CD14-positive monocyte (primary cell): ENCODE results near the gene ZAP70. TPM values are rescaled to one million over a fixed set of nuclear protein-coding genes. Genes with fewer than 3 reads are reported as not detected.

Source experiments
- DNase-seq, 3 donors: peaks; one replicate each; pipeline ENCODE4 v3.0.0-alpha.2; 2011 to 2022
- H2AFZ ChIP-seq: 2 replicates; pipeline ENCODE4 v1.6.0; 2012; ENCODE audit warnings: mild to moderate bottlenecking, low read depth, low read length, inconsistent platforms; ENCODE audit not compliant: insufficient read depth, poor library complexity, severe bottlenecking
- H3K27ac ChIP-seq, 2 donors: 1 replicate in 1 of 2; 2 replicates in 1 of 2; pipeline ENCODE4 v1.5.1; 2012 to 2013; ENCODE audit warnings: low read length in 2 of 2, control low read depth in 1 of 2, inconsistent platforms in 1 of 2, low read depth in 1 of 2, mild to moderate bottlenecking in 1 of 2
- H3K27me3 ChIP-seq, 2 donors: one replicate each; pipeline versions ENCODE4 v1.6.0 to v1.6.1; 2011 to 2013; ENCODE audit warnings: low read length in 2 of 2; ENCODE audit not compliant: control insufficient read depth in 2 of 2, insufficient read depth in 2 of 2
- H3K36me3 ChIP-seq, 2 donors: replicated peaks in 1 of 2; 1 replicate in 1 of 2; 2 replicates in 1 of 2; pipeline versions ENCODE4 v1.5.1 to v1.6.1; 2012 to 2013; ENCODE audit warnings: low read length in 2 of 2, control low read depth in 1 of 2, inconsistent platforms in 1 of 2, mild to moderate bottlenecking in 1 of 2; ENCODE audit not compliant: insufficient read depth in 2 of 2, control insufficient read depth in 1 of 2
- H3K4me1 ChIP-seq, 2 donors: 1 replicate in 1 of 2; 2 replicates in 1 of 2; pipeline versions ENCODE4 v1.5.1 to v1.6.1; 2012 to 2013; ENCODE audit warnings: low read length in 2 of 2, control low read depth in 1 of 2, inconsistent platforms in 1 of 2, mild to moderate bottlenecking in 1 of 2, moderate library complexity in 1 of 2; ENCODE audit not compliant: insufficient read depth in 2 of 2, control insufficient read depth in 1 of 2
- H3K4me2 ChIP-seq: replicated peaks from 2 replicates; pipeline ENCODE3; 2012; ENCODE audit warnings: low read length, moderate library complexity, mild to moderate bottlenecking; ENCODE audit not compliant: poor library complexity, severe bottlenecking; ENCODE audit errors: extremely low read depth
- H3K4me3 ChIP-seq, 3 experiments: fragments of 200-600 bp in 1 of 3; sonication (generic) in 1 of 3; replicated peaks in 1 of 3; 1 replicate in 2 of 3; 2 replicates in 1 of 3; pipeline ENCODE4 v1.5.1; 2011 to 2013; ENCODE audit warnings: low read length in 3 of 3, mild to moderate bottlenecking in 3 of 3, control low read depth in 2 of 3, low read depth in 2 of 3, inconsistent platforms in 1 of 3, moderate library complexity in 1 of 3
- H3K79me2 ChIP-seq: 2 replicates; pipeline ENCODE4 v1.6.0; 2012; ENCODE audit warnings: mild to moderate bottlenecking, control low read depth, inconsistent platforms, low read length, moderate library complexity; ENCODE audit not compliant: insufficient read depth
- H3K9ac ChIP-seq: 2 replicates; pipeline ENCODE4 v1.6.0; 2017; ENCODE audit warnings: low read length, mild to moderate bottlenecking; ENCODE audit not compliant: insufficient read depth, poor library complexity, severe bottlenecking
- H3K9me3 ChIP-seq, 2 donors: replicated peaks in 1 of 2; 1 replicate in 1 of 2; 2 replicates in 1 of 2; pipeline versions ENCODE4 v1.5.1 to v1.6.1; 2012 to 2013; ENCODE audit warnings: low read length in 2 of 2, control low read depth in 1 of 2; ENCODE audit not compliant: control insufficient read depth in 1 of 2, insufficient read depth in 1 of 2
- H4K20me1 ChIP-seq: 2 replicates; pipeline ENCODE4 v1.6.0; 2012; ENCODE audit warnings: mild to moderate bottlenecking, low read length, control low read depth, moderate library complexity; ENCODE audit not compliant: insufficient read depth
- H3K27ac Mint-ChIP-seq, 7 donors: one replicate each; pipeline ENCODE4 v1.8.0; 2020; ENCODE audit warnings: mild to moderate bottlenecking in 7 of 7, mixed read lengths in 7 of 7, moderate library complexity in 6 of 7, inconsistent platforms in 2 of 7
- H3K27me3 Mint-ChIP-seq, 3 donors: one replicate each; pipeline ENCODE4 v1.8.0; 2021 to 2022; ENCODE audit warnings: low read depth in 3 of 3, mild to moderate bottlenecking in 3 of 3, mixed read lengths in 3 of 3, moderate library complexity in 3 of 3, inconsistent platforms in 1 of 3
- H3K36me3 Mint-ChIP-seq, 2 donors: one replicate each; pipeline ENCODE4 v1.8.0; 2020; ENCODE audit warnings: mixed read lengths in 2 of 2, inconsistent platforms in 1 of 2, mild to moderate bottlenecking in 1 of 2
- H3K4me1 Mint-ChIP-seq: one replicate; pipeline ENCODE4 v1.8.0; 2020; ENCODE audit warnings: mild to moderate bottlenecking, mixed read lengths
- H3K4me3 Mint-ChIP-seq, 2 donors: one replicate each; pipeline ENCODE4 v1.8.0; 2020; ENCODE audit warnings: mild to moderate bottlenecking in 2 of 2, mixed read lengths in 2 of 2, moderate library complexity in 1 of 2
- H3K9me3 Mint-ChIP-seq, 7 donors: one replicate each; pipeline ENCODE4 v1.8.0; 2020 to 2022; ENCODE audit warnings: mixed read lengths in 7 of 7, mild to moderate bottlenecking in 6 of 7, moderate library complexity in 6 of 7, inconsistent platforms in 2 of 7
- WGBS: methylation state at CpG from one replicate; pipeline ENCODE4 v1.1.5; 2013; ENCODE audit warnings: missing lambda C conversion rate; ENCODE audit not compliant: insufficient coverage; 5-methylcytosine and 5-hydroxymethylcytosine counted together
- intact Hi-C, 2 donors: fragments of 100-400 bp; cut with micrococcal nuclease; formaldehyde crosslinking; loops; one replicate each; pipeline versions ENCODE4 v1.15.0 to v1.15.1; 2023
- polyA plus RNA-seq, 3 donors: library from polyadenylated mRNA; depleted of rRNA in 1 of 3; unstranded in 2 of 3; stranded (reverse) in 1 of 3; fragments of 300-500 nt in 2 of 3; fragments of >200 nt in 1 of 3; fragmentation: Illumina TruSeq in 2 of 3; gene quantifications; 1 replicate in 2 of 3; 2 replicates in 1 of 3; pipeline ENCODE4 v1.2.3, GENCODE V29; 2012 to 2021
- TF ChIP-seq, protein P1 (sequence below): fragments of 200-600 bp; IDR thresholded peaks from one replicate; pipeline ENCODE4 v1.8.0; 2022; ENCODE audit warnings: antibody characterized with exemption, mild to moderate bottlenecking

The ZAP70 gene
- polyA plus RNA-seq, 3 donors, result 0.30 to 0.69 (median 0.38) TPM

DNA sequence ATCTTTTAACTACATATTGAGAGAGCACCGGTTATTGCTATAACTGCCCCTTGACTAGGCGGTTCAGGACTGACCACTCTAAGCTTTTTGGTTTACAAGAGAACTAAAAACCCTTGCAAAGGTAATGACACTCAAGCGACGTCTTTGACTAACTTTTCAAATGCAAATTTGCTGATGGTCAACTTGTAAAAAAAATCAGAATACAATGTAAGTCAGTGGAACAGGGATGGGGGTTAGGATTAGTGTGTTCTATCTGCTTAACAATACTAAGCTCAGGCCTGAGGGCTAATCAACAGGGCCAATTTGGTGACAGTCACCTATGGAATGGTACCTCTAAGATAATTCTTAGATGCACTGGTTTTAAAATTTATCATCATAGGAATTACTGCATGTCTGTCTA is 57.1 kb downstream of the ZAP70 start:
- intact Hi-C loops, result no loop called here

DNA sequence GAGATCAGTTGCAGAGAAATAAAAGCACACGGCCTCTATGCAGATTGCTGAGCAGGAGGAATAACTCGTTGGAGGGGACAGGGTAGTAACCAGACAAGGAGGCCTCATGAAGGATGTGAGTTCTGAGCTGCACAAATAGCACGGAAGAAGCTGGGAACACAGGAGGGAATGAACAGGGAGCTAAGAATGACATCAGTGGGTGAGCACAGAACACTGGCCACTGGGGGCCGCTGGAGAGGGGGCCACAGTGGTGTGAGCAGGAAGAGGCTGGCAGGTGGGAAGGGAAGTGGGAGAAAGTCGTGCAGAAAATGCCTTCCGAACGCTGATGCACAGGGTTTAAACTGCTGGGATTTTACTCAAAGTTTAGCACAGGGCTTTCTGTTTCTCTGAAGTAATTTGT is 61.0 kb downstream of the ZAP70 start:
- no peaks in the 10 kb centered on the region for H3K9me3 ChIP-seq
- 24% methylated on average over 7 of the region's 7 CpGs for WGBS
- peaks cover 67 to 98% of the 10 kb centered on the region in 2 donors for H3K36me3 ChIP-seq
- peaks cover 75 to 76% of the 10 kb centered on the region in 2 donors for H3K36me3 Mint-ChIP-seq
- H3K79me2 ChIP-seq, result no peaks in the 10 kb centered on the region
- H3K4me1 Mint-ChIP-seq, result no peaks in the 10 kb centered on the region
- H3K4me1 ChIP-seq, result no peaks in the 10 kb centered on the region
- H3K4me2 ChIP-seq, result no peak overlapping the region
- H4K20me1 ChIP-seq, result peaks cover 7% of the 10 kb centered on the region
- no peaks in the 10 kb centered on the region for H3K27me3 ChIP-seq
- H3K9me3 Mint-ChIP-seq, result no peaks in the 10 kb centered on the region
- H3K9ac ChIP-seq, result no peak overlapping the region
- H2AFZ ChIP-seq, result no peak overlapping the region
- no peak for DNase-seq
- TF ChIP-seq, protein P1, sequence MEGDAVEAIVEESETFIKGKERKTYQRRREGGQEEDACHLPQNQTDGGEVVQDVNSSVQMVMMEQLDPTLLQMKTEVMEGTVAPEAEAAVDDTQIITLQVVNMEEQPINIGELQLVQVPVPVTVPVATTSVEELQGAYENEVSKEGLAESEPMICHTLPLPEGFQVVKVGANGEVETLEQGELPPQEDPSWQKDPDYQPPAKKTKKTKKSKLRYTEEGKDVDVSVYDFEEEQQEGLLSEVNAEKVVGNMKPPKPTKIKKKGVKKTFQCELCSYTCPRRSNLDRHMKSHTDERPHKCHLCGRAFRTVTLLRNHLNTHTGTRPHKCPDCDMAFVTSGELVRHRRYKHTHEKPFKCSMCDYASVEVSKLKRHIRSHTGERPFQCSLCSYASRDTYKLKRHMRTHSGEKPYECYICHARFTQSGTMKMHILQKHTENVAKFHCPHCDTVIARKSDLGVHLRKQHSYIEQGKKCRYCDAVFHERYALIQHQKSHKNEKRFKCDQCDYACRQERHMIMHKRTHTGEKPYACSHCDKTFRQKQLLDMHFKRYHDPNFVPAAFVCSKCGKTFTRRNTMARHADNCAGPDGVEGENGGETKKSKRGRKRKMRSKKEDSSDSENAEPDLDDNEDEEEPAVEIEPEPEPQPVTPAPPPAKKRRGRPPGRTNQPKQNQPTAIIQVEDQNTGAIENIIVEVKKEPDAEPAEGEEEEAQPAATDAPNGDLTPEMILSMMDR, result no peak
- no peak overlapping the region for H3K27ac ChIP-seq
- H3K27me3 Mint-ChIP-seq, result peaks cover 0 to 2% (median 0%) of the 10 kb centered on the region in 3 donors
- intact Hi-C loops, result no loop called here
- H3K27ac Mint-ChIP-seq, result no peak overlapping the region
- H3K4me3 ChIP-seq, result no peak overlapping the region
- H3K4me3 Mint-ChIP-seq, result no peak overlapping the region

More for the DNA sequence above, 57.1 kb downstream of the ZAP70 start:
- TF ChIP-seq, protein P1, result no peak
- no peak overlapping the region for H3K27ac Mint-ChIP-seq
- H3K4me1 Mint-ChIP-seq, result no peaks in the 10 kb centered on the region
- peaks cover 72 to 98% of the 10 kb centered on the region in 2 donors for H3K36me3 ChIP-seq
- 90% methylated on average over 2 of the region's 4 CpGs for WGBS
- no peak for DNase-seq
- no peak overlapping the region for H3K4me3 ChIP-seq
- no peaks in the 10 kb centered on the region for H3K79me2 ChIP-seq
- H3K27ac ChIP-seq, result no peak overlapping the region
- H3K36me3 Mint-ChIP-seq, result peaks cover 77 to 89% of the 10 kb centered on the region in 2 donors
- H4K20me1 ChIP-seq, result no peaks in the 10 kb centered on the region
- no peak overlapping the region for H2AFZ ChIP-seq
- no peaks in the 10 kb centered on the region for H3K27me3 ChIP-seq
- H3K27me3 Mint-ChIP-seq, result no peaks in the 10 kb centered on the region
- no peak overlapping the region for H3K9ac ChIP-seq
- H3K9me3 ChIP-seq, result no peaks in the 10 kb centered on the region
- no peaks in the 10 kb centered on the region for H3K4me1 ChIP-seq
- H3K9me3 Mint-ChIP-seq, result no peaks in the 10 kb centered on the region
- H3K4me3 Mint-ChIP-seq, result no peak overlapping the region
- H3K4me2 ChIP-seq, result no peak overlapping the region
